Activated CD8-positive, alpha-beta memory T cell treated with anti-CD3 and anti-CD28 coated beads for 24 hours (primary cell): ENCODE measurements around the gene CLECL1.

Experiments used
- DNase-seq: peaks from one replicate; pipeline ENCODE4 v3.0.0-alpha.2; 2020

The CLECL1 gene

GRCh38 chr12:9732921-9733461, at the start of gene CLECL1:
Gene CLECL1 (minus strand): TSS chr12:9733097.
- DNase-seq = no peak

GRCh38 chr12:9781360-9781759, 48.5 kb upstream of the CLECL1 start:
- no peak for DNase-seq

- no peak for DNase-seq
Measured at GRCh38 chr12:9779209-9779608, 46.3 kb upstream of the CLECL1 start.

DNA sequence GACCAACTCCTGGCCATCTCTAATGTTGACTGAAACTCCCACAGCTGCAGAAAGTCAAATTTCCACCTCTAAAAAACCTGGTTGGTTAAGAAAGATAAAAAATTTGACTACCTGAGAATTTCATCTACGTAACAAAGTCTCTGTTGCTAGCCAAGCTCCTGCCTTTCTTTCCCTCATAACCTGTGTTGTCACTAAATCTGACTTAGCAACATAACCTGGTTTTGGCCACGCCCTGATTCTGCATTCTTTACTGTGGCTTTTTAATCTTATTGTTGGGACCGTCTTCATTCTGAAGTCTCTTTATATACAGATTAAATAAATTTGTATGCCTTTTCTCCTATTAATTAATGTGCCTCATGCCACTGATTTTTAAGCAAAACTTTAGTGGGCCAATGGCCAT, 43.9 kb upstream of the CLECL1 start:
- DNase-seq = no peak

DNA sequence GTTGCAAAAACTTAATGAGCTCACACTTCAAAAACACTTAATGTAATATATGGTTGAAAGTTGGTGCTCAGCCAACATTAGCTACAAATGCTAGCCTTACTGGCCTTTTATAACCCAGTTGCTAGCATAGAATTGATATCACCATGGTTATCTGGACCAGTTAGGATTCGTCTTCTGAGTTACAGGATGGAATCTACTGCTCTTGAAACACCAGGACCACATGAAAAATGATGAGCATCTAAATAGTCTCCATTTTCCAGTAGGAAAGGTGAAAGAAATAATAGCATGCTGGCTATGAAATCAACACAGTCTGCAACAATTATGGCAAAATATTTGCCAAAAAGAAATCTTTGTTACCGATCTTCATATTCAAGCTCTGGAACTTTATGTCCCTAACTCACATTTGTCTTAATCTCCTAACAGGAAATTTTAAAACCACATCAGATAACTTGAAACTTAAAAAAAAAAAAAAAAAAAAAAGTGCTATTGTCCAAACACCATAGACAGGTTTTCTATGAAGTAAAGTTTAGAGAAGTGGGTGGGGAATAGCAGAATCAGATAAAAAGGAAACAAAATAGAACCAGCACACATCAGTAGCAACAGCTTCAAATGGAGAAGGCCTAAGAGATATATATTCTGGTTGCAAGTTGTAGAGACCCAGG, 40.5 kb upstream of the CLECL1 start:
- DNase-seq = no peak

GRCh38 chr12:9763025-9763424, 30.1 kb upstream of the CLECL1 start:
- no peak for DNase-seq

- DNase-seq = no peak
Measured at GRCh38 chr12:9762369-9762768, 29.5 kb upstream of the CLECL1 start.

- DNase-seq = no peak
Measured at GRCh38 chr12:9761419-9761781, 28.5 kb upstream of the CLECL1 start.

DNA sequence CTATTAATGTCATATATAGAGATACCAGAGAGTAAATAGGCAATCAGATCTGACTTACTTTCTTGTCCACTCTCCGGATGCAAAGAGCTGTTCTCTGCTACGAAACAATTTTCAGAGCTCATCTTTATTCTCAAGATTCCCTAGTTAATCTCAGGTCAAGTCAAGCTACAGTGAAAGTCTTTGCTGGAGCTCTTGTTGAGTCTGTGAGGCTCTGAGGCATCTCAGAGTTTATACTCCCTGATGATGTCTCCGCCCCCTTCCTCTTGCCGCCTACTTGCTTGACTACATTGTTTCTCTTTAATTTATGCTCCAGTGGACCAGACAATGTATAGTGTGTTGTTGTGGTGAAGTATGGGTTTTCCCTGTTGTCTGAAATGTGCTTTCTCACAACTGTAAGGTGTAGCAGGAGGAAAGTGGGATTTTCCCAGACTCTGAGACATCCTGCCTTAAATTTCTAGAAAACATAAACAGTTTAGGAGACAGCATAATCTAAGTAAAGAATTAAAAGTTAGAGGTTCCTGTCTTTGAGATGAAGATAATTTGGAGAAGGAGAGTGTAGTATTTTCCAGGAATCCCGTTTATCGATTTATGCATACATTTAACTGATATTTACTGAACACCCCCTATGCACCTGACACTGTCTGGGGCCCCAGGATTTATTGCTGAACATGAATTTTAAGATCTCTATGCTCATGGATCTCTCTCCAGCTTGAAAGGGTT, 28.0 kb upstream of the CLECL1 start, which contains the start of gene CD69:
TSS of gene CD69 (minus strand) at position 203 of the 720 bp plus-strand sequence. CDS start at position 122, 81 bp downstream.
- DNase-seq = peak; percentile 81

DNA sequence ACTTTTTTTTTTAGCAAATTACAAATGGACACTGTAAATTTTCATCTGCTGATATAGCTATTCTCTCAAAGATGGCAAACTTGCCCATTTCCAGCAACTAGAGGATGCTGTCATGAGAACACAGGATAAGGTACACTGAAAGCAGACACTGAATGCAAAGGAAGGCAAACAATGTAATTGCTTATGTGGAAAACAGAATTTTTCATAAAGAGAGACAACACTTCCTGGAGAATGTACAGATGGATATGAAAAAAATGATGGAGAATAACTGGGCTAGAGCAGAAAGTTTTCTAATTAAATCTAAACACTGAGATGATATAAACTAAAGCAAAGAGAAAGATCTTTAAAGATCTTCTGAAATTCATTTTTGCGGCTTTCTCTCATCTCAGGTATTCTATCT, 27.2 kb upstream of the CLECL1 start:
- DNase-seq = no peak

- DNase-seq = no peak
Measured at GRCh38 chr12:9759694-9760093, 26.8 kb upstream of the CLECL1 start.

DNA sequence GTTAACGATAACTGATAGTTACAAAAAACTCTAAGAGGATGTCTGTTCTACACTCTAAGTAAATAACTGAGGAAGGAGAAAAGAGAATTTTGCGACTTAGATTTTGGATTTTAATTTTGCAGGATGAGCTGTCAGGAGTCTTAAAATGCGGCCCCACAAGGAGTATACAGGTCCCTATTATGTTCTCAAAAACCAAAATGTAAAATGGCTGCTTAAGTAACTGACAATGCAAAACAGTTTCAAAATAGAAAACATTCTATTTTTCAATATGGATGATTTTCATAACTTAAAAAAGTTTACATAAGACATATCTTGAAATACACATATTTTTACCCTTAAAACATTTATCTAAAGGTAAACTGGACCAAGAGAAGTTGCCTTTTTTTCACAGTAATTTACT, 25.2 kb upstream of the CLECL1 start:
- DNase-seq = no peak

GRCh38 chr12:9757433-9758025, 24.6 kb upstream of the CLECL1 start:
- no peak for DNase-seq

GRCh38 chr12:9756706-9757105, 23.8 kb upstream of the CLECL1 start:
- DNase-seq = peak; percentile 61

DNA sequence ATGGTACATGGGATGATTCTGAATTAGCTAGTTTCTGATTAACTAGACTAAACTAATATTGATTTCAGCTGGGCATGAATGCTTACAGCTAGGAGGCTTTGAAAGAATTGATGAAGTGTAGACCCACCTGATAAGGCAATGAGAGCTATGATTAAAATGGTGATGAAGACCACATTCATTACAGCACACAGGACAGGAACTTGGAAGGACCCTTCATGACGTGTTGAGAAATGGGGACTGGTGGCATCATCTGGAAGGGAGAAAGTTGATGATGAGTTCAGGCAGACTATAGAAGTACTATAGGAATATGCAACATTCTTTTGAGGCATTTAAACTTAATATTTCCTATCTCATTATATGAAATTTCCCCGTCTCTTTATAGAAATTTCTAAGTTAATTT, 23.3 kb upstream of the CLECL1 start:
- DNase-seq = no peak

- no peak for DNase-seq
Measured at GRCh38 chr12:9755567-9755966, 22.7 kb upstream of the CLECL1 start.

GRCh38 chr12:9755035-9755434, 22.1 kb upstream of the CLECL1 start:
- no peak for DNase-seq

DNA sequence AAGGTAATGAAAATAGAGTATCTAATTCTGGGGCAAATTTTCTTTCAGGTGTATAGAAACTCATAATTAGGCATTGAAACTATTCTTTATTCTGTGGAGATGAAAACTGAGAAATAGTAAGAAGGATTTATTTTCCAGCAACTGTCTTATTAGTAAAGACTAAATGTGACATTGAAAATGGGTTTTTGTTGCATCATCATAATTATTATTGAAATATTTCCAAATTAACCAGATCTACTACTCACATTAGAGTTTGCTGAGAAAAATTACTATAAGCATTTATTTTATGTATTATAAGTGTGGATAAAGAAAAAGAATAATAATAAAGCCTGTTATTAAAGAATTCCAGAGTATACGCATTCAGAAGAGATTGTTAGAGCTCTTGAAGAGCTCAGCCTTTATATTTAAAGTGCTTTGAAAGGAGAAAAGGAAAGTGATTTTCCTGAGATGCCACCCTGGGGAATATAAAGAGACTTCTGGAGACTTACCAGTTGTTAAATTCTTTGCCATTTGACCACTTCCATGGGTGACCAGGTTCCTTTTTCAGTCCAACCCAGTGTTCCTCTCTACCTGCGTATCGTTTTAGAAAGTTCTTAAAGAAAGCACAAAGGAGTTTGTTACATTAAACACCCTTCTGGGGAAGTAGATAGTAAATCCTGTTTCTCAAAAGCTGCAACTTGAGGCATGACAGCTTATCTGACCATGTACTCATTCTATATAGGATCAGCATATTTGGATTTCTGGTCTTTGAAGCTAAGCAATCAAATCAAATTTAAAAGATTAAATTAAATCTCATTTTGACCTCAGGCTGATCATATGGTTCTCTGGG, 21.4 kb upstream of the CLECL1 start:
- no peak for DNase-seq

DNA sequence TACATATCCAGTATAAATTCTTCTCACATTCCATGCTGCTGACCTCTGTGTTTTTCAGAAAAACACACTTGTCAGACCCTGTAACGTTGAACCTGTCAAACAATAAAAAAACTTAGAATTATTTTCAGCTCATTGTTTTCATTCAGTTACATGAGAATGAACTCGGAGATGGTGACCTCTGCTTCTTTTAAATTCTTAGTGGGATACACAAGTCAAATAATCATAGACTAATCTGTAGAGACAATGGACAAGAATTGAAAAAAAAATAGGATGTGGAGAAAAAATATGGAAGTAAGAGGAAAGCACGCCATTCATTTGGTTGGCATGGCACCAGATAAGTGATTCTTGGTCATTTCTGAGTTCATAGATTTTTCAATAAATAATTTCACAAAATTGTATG, 20.6 kb upstream of the CLECL1 start:
- DNase-seq = no peak

DNA sequence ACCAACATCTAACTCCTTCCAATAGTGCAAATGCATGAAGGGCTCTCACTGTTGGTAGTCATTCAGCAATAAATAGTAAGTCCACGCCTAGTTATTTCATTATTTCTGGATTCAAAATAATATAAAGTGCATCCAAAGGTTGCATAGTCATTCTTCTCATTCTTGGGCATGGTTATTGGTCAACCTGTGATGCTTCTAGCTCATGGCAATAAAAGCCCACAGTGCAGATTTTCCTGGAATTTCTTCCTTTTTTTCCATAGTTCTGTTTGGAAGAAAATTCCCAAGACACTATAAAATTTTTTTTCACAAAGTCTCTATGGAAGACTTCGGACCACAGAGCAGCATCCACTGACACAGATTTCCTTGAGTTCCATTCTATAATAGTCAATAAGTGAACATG, 20.2 kb upstream of the CLECL1 start:
- no peak for DNase-seq

DNA sequence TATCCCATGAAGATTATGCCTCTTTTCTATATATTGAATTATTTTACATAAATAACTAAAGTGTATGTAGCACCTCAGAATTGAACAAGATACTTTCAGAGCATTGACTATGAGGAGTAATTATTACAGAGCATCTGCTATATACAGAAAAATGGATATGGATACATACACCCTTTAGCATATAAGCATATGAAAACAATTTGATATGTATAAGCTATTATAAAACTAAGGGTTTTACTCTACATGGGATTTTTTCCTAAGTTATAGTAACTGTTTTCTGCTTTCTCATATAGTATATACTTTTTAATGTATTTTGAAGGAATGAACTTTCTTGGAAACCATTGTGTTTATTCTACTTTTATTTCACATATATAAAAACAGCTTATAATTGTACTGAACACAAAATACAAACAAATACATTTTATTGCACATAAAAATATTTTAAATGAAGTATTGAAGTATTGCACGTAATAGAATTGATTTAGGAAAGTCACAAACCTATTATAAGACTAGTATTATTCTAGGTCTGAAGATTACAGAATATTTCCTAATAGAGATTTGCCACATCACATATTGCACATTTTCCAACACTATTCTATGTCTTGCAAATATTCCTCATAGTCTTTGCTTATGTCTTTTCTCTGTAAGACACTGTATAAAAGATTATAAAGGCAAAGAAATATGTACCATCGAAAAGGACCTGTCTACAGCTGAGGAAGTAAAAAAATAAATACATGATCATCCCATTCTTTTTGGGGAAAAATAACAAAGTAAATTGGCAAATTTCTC, 19.4 kb upstream of the CLECL1 start:
- DNase-seq = no peak
